ENCODE data around the gene SRBD1. TPM values are rescaled to one million over a fixed set of nuclear protein-coding genes. Genes with fewer than 3 reads are reported as not detected.

SRBD1 gene
- total and polyA plus RNA-seq, 2 experiments from 2014 or later, result 27.4 to 46.3 TPM

- no peaks in the 10 kb centered on the region for H3K4me1 Mint-ChIP-seq
- H3K36me3 Mint-ChIP-seq (ENCODE audit: low read depth), result peaks cover 55% of the 10 kb centered on the region
Measured at GRCh38 chr2:45541450-45541849, 69.6 kb downstream of the SRBD1 start.

GRCh38 chr2:45540942-45541341 lies 70.1 kb downstream of the SRBD1 start:
- Histone ChIP-seq H3K9me2 (ENCODE audit: insufficient read depth) (no peaks in the 10 kb centered on the region), H3K27ac (ENCODE audit: low read depth) (no peak overlapping the region), H3F3A (replicated peaks; ENCODE audit: low read depth) (no peaks in the 10 kb centered on the region), H2AFZ (no peak overlapping the region), H3K79me2 (replicated peaks; ENCODE audit: insufficient read depth) (no peaks in the 10 kb centered on the region), H3K27me3 (ENCODE audit: insufficient read depth) (no peaks in the 10 kb centered on the region), H3K4me1 (ENCODE audit: insufficient read depth) (no peaks in the 10 kb centered on the region), H4K20me1 (replicated peaks; ENCODE audit: insufficient read depth) (0 out of 2 replicates have a peak, but pooled peaks cover 1% of the 10 kb centered on the region), H3K36me3 (ENCODE audit: insufficient read depth) (peaks cover 25% of the 10 kb centered on the region), H3K4me2 (no peak overlapping the region), H3K4me3 (no peak overlapping the region)
- Mint-ChIP-seq H3K27ac (no peak overlapping the region), H3K27me3 (ENCODE audit: insufficient read depth, low read depth, poor library complexity) (no peaks in the 10 kb centered on the region), H3K36me3 (ENCODE audit: low read depth) (peaks cover 53% of the 10 kb centered on the region), H3K9me3 (peaks cover 29% of the 10 kb centered on the region), H3K4me1 (no peaks in the 10 kb centered on the region), H3K4me3 (no peak overlapping the region)
- DNase-seq (ENCODE audit: low spot score) (no peak), ATAC-seq (no peak)
- TF ChIP-seq REST (IDR thresholded peaks at IDR 0.05; ENCODE audit: unreplicated experiment) (no peak), JUNB (IDR thresholded peaks at IDR 0.05; ENCODE audit: unreplicated experiment) (no peak)

More at GRCh38 chr2:45541450-45541849, 69.6 kb downstream of the SRBD1 start:
- H2AFZ ChIP-seq, result no peak overlapping the region
- H3K4me3 ChIP-seq, result no peak overlapping the region
- H3K27ac ChIP-seq (ENCODE audit: low read depth), result no peak overlapping the region
- H4K20me1 ChIP-seq (replicated peaks; ENCODE audit: insufficient read depth), result 0 out of 2 replicates have a peak, but pooled peaks cover 3% of the 10 kb centered on the region
- no peaks in the 10 kb centered on the region for H3K4me1 ChIP-seq (ENCODE audit: insufficient read depth)
- DNase-seq (ENCODE audit: low spot score) (peak; percentile 13), ATAC-seq (no peak)
- no peak for TF ChIP-seq POLR2AphosphoS5 (IDR thresholded peaks at IDR 0.05; ENCODE audit: low read depth)
- no peak for TF ChIP-seq NANOG (IDR thresholded peaks at IDR 0.05; ENCODE audit: borderline replicate concordance)
- TF ChIP-seq ETS1 (IDR thresholded peaks at IDR 0.05), result no peak
- TF ChIP-seq CTCF (conservative IDR thresholded peaks at IDR 0.05; ENCODE audit: low read depth in 2 of 2), result no peak
- H3K4me3 Mint-ChIP-seq, result no peak overlapping the region
- no peak overlapping the region for H3K4me2 ChIP-seq
- no peaks in the 10 kb centered on the region for H3F3A ChIP-seq (replicated peaks; ENCODE audit: low read depth)
- no peaks in the 10 kb centered on the region for H3K27me3 Mint-ChIP-seq (ENCODE audit: insufficient read depth, low read depth, poor library complexity)
- H3K9me3 Mint-ChIP-seq, result peaks cover 29% of the 10 kb centered on the region
- no peaks in the 10 kb centered on the region for H3K79me2 ChIP-seq (replicated peaks; ENCODE audit: insufficient read depth)
- H3K9me2 ChIP-seq (ENCODE audit: insufficient read depth), result no peaks in the 10 kb centered on the region
- H3K27ac Mint-ChIP-seq, result no peak overlapping the region
- H3K36me3 ChIP-seq (ENCODE audit: insufficient read depth), result peaks cover 27% of the 10 kb centered on the region
- H3K27me3 ChIP-seq (ENCODE audit: insufficient read depth), result no peaks in the 10 kb centered on the region
